ENCODE data around the gene NPTX1.

DNA sequence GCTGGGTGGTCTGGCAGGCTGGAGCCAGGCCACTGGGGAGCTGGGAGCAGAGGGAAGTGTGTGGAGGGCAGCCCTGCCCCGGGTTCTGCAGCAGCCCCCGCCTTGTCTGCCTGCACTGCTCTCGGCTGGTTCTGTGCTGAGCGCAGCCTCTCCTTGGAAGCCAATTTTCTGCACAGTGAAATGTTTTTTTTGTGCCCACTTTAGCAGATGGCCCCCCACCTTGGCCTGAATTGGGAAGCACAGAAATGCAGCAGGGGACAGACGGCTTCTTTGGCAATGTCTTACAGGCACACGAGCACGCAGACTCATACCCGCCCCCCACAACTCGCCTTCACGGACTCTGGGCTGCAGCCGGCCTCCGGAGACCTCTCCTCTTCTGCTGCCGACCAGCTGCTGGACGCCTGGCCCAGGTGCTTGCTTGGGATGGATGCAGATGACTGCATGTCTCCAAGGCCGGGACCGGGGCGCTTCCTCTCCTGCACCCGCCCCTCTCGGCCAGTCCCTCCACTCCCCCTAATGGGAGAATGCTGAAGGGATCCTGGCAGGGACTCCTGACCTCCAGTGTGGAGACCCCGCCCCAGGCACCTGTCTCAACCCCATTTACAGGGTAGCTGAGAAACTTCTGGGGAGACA, 14.8 kb downstream of the NPTX1 start:
- TF ChIP-seq, protein P1, sequence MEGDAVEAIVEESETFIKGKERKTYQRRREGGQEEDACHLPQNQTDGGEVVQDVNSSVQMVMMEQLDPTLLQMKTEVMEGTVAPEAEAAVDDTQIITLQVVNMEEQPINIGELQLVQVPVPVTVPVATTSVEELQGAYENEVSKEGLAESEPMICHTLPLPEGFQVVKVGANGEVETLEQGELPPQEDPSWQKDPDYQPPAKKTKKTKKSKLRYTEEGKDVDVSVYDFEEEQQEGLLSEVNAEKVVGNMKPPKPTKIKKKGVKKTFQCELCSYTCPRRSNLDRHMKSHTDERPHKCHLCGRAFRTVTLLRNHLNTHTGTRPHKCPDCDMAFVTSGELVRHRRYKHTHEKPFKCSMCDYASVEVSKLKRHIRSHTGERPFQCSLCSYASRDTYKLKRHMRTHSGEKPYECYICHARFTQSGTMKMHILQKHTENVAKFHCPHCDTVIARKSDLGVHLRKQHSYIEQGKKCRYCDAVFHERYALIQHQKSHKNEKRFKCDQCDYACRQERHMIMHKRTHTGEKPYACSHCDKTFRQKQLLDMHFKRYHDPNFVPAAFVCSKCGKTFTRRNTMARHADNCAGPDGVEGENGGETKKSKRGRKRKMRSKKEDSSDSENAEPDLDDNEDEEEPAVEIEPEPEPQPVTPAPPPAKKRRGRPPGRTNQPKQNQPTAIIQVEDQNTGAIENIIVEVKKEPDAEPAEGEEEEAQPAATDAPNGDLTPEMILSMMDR (IDR thresholded peaks at IDR 0.05), result no peak
- no peak for TF ChIP-seq POLR2A (IDR thresholded peaks at IDR 0.05)

All from lower leg skin (tissue), 3 donors.